Activated CD4-positive, alpha-beta T cell treated with anti-CD3 and anti-CD28 coated beads for 36 hours (primary cell): ENCODE results near the gene CSAD. TPM values are rescaled to one million over a fixed set of nuclear protein-coding genes. Genes with fewer than 3 reads are reported as not detected.
"Not testable (repeated sequence)": the region's sequence is repeated elsewhere in the genome, so short reads cannot be mapped to it uniquely, and the experiment has no call there.

Experiments used
- ATAC-seq: fragments of 200-7000 bp; cut with Tn5 transposase; one replicate; pipeline ENCODE4 v1.10.0; 2021; ENCODE audit warnings: mild to moderate bottlenecking, moderate library complexity
- CTCF ChIA-PET: fragments of 350-600 bp; sonication (Branson Sonifier 250); formaldehyde crosslinking; loops from one replicate; lab custom pipeline; 2021; ENCODE audit warnings: antibody characterized with exemption; lab: Charles Lee
- POLR2A ChIA-PET: fragments of 350-600 bp; sonication (Branson Sonifier 250); formaldehyde crosslinking; loops from one replicate; lab custom pipeline; 2021; ENCODE audit warnings: antibody characterized with exemption, inconsistent platforms; lab: Charles Lee
- DNase-seq: peaks from one replicate; pipeline ENCODE4 v3.0.0-alpha.2; 2020
- H3K27ac Mint-ChIP-seq: one replicate; pipeline ENCODE4 v1.8.0; 2021; ENCODE audit warnings: mixed read lengths
- H3K27me3 Mint-ChIP-seq: one replicate; pipeline ENCODE4 v1.8.0; 2021; ENCODE audit warnings: mixed read lengths
- H3K36me3 Mint-ChIP-seq: one replicate; pipeline ENCODE4 v1.8.0; 2021; ENCODE audit warnings: low read depth, mixed read lengths
- H3K4me1 Mint-ChIP-seq: one replicate; pipeline ENCODE4 v1.8.0; 2021; ENCODE audit warnings: mixed read lengths
- H3K4me3 Mint-ChIP-seq: one replicate; pipeline ENCODE4 v1.8.0; 2021; ENCODE audit warnings: mild to moderate bottlenecking, moderate library complexity, mixed read lengths
- H3K9me3 Mint-ChIP-seq: one replicate; pipeline ENCODE4 v1.8.0; 2021; ENCODE audit warnings: low read depth, mixed read lengths
- intact Hi-C, 2 experiments: fragments of 100-400 bp; cut with DNase I in 1 of 2; cut with micrococcal nuclease in 1 of 2; formaldehyde crosslinking; loops; one replicate each; pipeline versions ENCODE4 v1.14.2 to v1.15.1; 2022 to 2024; cut with DNase I, micrococcal nuclease
- total RNA-seq, 2 experiments: library from RNA; stranded (reverse); gene quantifications; one replicate each; pipeline ENCODE4 v1.2.3, GENCODE V29; 2021

The CSAD gene
- total RNA-seq, 2 experiments from 2014 or later = 20.0 to 23.1 TPM

DNA sequence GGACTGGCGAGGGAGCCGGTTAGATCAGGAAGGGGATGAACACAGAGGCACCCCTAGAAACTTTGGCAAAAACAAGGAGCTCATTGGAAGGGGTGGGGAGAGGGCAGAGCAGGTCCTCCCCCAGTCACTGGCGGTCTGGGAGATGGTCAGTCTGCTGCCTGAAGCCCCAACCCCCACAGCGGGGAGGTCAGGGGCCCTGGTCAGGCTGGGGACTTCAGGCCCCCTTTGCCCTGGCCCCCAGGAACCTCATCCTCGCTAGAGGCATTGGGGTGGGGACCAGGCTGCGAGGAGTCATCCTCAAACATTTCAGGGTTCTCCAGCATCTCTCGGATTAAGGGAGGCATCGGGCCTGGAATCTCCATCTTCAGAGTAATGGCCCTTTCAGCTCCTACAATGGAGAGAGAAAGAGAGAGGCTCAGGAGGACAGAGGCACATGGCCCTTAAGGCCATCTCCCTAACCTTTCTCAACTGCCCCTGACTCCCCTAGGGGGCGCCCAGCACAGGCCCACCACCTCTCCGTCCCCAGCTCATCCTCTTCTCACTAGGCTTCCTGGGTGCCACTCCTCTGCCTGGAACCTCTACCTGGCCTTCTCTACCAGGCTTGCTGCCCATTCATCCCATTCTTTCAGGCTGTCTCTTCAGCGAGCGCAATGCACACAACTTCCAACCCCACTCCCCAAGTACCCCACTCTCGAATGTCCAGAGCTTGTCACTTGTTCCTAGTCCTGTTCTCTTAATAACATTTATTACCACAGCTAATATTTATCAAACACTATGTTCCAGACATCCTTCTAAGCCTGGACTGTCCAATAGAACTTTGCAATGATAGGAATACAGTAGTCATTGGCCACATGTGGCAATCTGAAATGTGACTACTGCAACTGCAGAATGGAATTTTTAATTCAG, 31.0 kb upstream of the CSAD start:
- peak overlapping the region; percentile 10 for H3K27ac Mint-ChIP-seq
- H3K36me3 Mint-ChIP-seq = peaks cover 20% of the 10 kb centered on the region

GRCh38 chr12:53210843-53211242, 30.1 kb upstream of the CSAD start:
- Mint-ChIP-seq H3K4me1 (peaks cover 59% of the 10 kb centered on the region), H3K4me3 (no peak overlapping the region), H3K27ac (no peak overlapping the region), H3K36me3 (peaks cover 20% of the 10 kb centered on the region), H3K9me3 (no peaks in the 10 kb centered on the region), H3K27me3 (no peaks in the 10 kb centered on the region)
- intact Hi-C loops = loop anchor here in 1 of 2 experiments (10.0 kb wide), 1 partner anchor 114 kb away; the partner anchor contains the start of gene AAAS
- POLR2A ChIA-PET = interaction anchor here (0.9 kb wide), 1 partner anchor 9 kb away, joined by 6 read pairs; no protein-coding TSS in a partner anchor
- no peak for ATAC-seq
- no peak for DNase-seq
- CTCF ChIA-PET = interaction anchor here (0.7 to 4.6 kb wide), 8 partner anchors 12 to 134 kb away, joined by 3 to 37 read pairs (median 4); partner anchors contain the start of gene AAAS

More for the DNA sequence above, 31.0 kb upstream of the CSAD start:
- CTCF ChIA-PET = interaction anchor here (0.7 to 10.7 kb wide), 22 partner anchors 9 to 290 kb away, joined by 3 to 173 read pairs (median 4); partner anchors contain the start of genes AAAS, ESPL1, MYG1 and PFDN5
- intact Hi-C loops = loop anchor here in 1 of 2 experiments (10.0 kb wide), 1 partner anchor 113 kb away; the partner anchor contains the start of gene AAAS
- DNase-seq (peak; percentile 48), ATAC-seq (no peak)
- peaks cover 59% of the 10 kb centered on the region for H3K4me1 Mint-ChIP-seq
- no peaks in the 10 kb centered on the region for H3K27me3 Mint-ChIP-seq
- H3K4me3 Mint-ChIP-seq = no peak overlapping the region
- H3K9me3 Mint-ChIP-seq = no peaks in the 10 kb centered on the region
- POLR2A ChIA-PET = interaction anchor here (0.8 kb wide), 1 partner anchor 56 kb away, joined by 5 read pairs; the partner anchor contains the start of gene ESPL1

DNA sequence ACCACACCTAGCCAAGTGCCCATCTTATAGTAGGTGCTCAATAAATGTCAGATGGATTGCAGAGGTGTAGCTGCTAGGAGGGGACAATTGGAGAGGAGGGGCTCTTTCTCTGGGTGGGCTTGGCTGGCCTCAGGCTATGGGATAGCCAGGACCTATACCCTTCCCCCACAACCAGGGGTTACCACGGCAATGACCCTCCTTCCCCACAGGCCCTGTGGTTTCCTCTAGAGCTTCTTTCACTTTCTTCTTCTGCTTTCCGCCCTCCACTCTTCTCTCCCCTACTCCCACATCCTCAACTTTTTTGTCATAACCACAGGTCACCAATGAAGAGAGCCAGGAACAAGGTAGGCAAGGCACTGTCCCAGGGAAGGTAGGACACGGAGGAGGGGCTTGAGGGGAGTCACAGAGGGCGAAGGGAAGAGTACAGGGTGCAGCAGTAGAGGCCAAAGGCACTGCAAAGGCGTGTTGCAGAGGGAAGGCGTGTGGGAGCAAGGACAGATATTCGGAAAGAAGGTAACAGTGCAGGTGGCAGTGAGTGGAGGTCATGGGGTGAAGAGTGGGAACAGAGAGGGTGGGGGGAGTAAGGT, 28.2 kb upstream of the CSAD start:
- CTCF ChIA-PET = interaction anchor here (0.7 to 3.3 kb wide), 14 partner anchors 9 to 113 kb away, joined by 3 to 27 read pairs (median 4); partner anchors contain the start of genes AAAS, ESPL1 and ZNF740
- Mint-ChIP-seq H3K36me3 (peaks cover 19% of the 10 kb centered on the region), H3K27me3 (no peaks in the 10 kb centered on the region), H3K4me3 (peak overlapping the region; percentile 48), H3K4me1 (peaks cover 66% of the 10 kb centered on the region), H3K9me3 (no peaks in the 10 kb centered on the region), H3K27ac (peak overlapping the region; percentile 78)
- ATAC-seq = peak; percentile 32
- intact Hi-C loops = loop anchor here in 1 of 2 experiments (1.0 kb wide), 1 partner anchor 9 kb away; no protein-coding TSS in a partner anchor
- POLR2A ChIA-PET = interaction anchor here (0.6 to 1.4 kb wide), 4 partner anchors 11 to 1238 kb away, joined by 3 to 8 read pairs (median 4); partner anchors contain the start of genes AAAS and PFDN5
- peak; percentile 54 for DNase-seq

DNA sequence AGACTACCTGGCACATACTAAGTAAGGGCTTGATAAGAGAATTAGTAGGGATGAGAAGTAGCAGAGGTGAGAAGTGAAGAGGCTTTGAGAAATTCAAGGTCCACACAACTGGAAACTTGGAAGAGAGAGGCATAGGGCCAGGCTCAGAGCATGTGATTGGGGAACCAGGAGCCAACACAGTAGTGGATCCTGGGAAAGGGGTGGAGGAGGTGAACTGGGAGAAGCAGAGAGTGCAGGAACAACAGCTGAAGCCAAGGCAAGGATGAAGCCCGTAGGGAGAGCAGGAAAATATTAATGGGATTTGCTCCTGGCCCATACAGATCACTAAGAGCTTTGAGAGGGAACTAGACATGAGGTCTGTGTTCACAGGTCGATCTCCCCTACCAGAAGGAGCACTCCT, 27.7 kb upstream of the CSAD start:
- peaks cover 13% of the 10 kb centered on the region for H3K36me3 Mint-ChIP-seq
- no peak overlapping the region for H3K4me3 Mint-ChIP-seq
- intact Hi-C loops = loop anchor here in 1 of 2 experiments (1.0 kb wide), 1 partner anchor 10 kb away; no protein-coding TSS in a partner anchor
- H3K27ac Mint-ChIP-seq = peak overlapping the region; percentile 33
- DNase-seq = no peak
- no peak for ATAC-seq
- CTCF ChIA-PET = interaction anchor here (0.7 to 3.3 kb wide), 14 partner anchors 8 to 113 kb away, joined by 3 to 27 read pairs (median 4); partner anchors contain the start of genes AAAS and ZNF740
- no peaks in the 10 kb centered on the region for H3K27me3 Mint-ChIP-seq
- POLR2A ChIA-PET = interaction anchor here (0.6 to 1.4 kb wide), 4 partner anchors 11 to 1238 kb away, joined by 3 to 8 read pairs (median 4); partner anchors contain the start of genes AAAS and PFDN5
- peaks cover 67% of the 10 kb centered on the region for H3K4me1 Mint-ChIP-seq
- no peaks in the 10 kb centered on the region for H3K9me3 Mint-ChIP-seq

DNA sequence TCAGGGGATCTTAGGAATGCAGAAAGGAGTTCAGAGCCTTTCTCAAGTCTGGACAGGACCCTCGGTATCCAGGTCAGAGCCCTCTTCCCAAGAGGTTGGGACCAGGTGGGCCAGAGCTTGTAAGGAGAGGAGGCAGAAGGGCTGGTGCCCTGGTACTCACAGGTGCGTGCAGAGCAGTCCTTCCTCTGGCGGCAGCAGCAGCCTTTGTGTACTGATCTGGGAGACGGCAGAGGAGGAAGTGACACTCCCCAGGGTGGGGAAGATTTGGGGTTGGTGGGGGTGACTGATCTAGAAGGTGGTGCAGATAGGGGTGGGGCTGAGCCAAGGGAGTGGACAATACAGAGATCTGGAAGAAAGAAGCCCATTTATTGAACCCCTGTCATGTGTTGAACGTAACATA, 26.3 kb upstream of the CSAD start, which contains the start of gene ITGB7:
ITGB7 (minus strand) TSS at position 210 of the 400 bp plus-strand sequence. CDS start 6,808 bp downstream, outside the sequence.
- peak; percentile 65 for ATAC-seq
- peak within 1 kb of the TSS; percentile 77 for H3K4me3 Mint-ChIP-seq
- ChIA-PET CTCF (interaction anchor here (1.0 to 3.3 kb wide), 4 partner anchors 9 to 115 kb away, joined by 5 to 27 read pairs (median 10); partner anchors contain the start of gene AAAS), POLR2A (interaction anchor here (0.6 kb wide), 1 partner anchor 825 kb away, joined by 3 read pairs; no protein-coding TSS in a partner anchor)
- peak; percentile 77 for DNase-seq
- H3K9me3 Mint-ChIP-seq = peaks cover 3% of the 10 kb centered on the region
- H3K27ac Mint-ChIP-seq = peak within 1 kb of the TSS; percentile 87
- H3K4me1 Mint-ChIP-seq = peaks cover 68% of the 10 kb centered on the region
- peaks cover 11% of the 10 kb centered on the region for H3K36me3 Mint-ChIP-seq
- intact Hi-C loops = loop anchor here (2.0 kb wide), 2 partner anchors 48 to 88 kb away; partner anchors contain the start of gene PFDN5 (in 1 of the 2)
- H3K27me3 Mint-ChIP-seq = no peaks in the 10 kb centered on the region

DNA sequence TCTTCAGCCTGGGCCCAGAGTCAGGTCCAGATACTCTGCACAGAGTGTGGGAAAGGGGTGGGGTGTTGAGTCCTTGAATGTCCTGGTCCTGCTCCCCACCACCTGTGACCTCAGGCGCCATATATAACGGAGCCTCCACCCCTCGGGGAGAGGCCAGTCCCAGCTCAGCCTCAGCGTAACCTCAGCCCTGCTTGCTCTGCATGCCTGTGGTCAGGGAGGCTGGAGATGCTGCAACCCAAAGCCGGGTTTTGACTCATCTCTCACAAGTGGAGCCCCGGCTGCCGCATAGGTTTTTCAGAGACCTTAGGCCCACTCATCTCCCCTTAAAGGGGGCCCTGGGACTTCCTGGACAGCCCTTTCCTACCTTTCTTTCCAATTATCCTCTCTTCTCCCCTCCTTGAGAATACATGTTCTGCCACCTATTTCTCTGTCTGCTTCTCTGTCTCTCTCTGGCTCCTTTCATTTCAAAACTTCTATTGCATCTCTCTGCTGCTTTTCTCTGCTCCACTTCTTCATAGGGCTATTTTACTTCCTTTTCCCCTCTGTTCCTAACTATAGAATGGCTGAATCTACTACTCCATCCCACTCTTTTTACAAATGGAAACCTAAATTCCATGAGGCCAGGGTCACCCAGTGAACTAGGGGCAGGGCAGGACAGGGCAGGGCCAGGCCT, 25.2 kb upstream of the CSAD start:
- Mint-ChIP-seq H3K27me3 (no peaks in the 10 kb centered on the region), H3K9me3 (peaks cover 3% of the 10 kb centered on the region), H3K4me1 (peaks cover 74% of the 10 kb centered on the region), H3K36me3 (peaks cover 12% of the 10 kb centered on the region), H3K27ac (peak overlapping the region; percentile 87), H3K4me3 (peak overlapping the region; percentile 77)
- ChIA-PET CTCF (interaction anchor here (0.6 to 3.3 kb wide), 6 partner anchors 8 to 620 kb away, joined by 3 to 27 read pairs (median 4); partner anchors contain the start of genes AAAS and ESPL1), POLR2A (interaction anchor here (1.3 kb wide), 1 partner anchor 62 kb away, joined by 5 read pairs; the partner anchor contains the start of gene ESPL1)
- peak; percentile 89 for DNase-seq
- ATAC-seq = peak; percentile 78
- intact Hi-C loops = loop anchor here (1.0 to 2.0 kb wide), 3 partner anchors 26 to 89 kb away; partner anchors contain the start of genes CSAD (in 1 of the 2), PFDN5 (in 1 of the 2) and ZNF740 (in 1 of the 2)

- Mint-ChIP-seq H3K36me3 (peaks cover 20% of the 10 kb centered on the region), H3K27me3 (no peaks in the 10 kb centered on the region), H3K4me3 (no peak overlapping the region), H3K9me3 (peaks cover 3% of the 10 kb centered on the region), H3K27ac (peak overlapping the region; percentile 48), H3K4me1 (peaks cover 82% of the 10 kb centered on the region)
- intact Hi-C loops = no loop called here
- ChIA-PET POLR2A (interaction anchor here (0.6 kb wide), 1 partner anchor 240 kb away, joined by 7 read pairs; no protein-coding TSS in a partner anchor), CTCF (interaction anchor here (0.6 to 1.7 kb wide), 3 partner anchors 64 to 274 kb away, joined by 3 to 6 read pairs (median 3); partner anchors contain the start of gene AAAS)
- DNase-seq (no peak), ATAC-seq (no peak)
Observed at GRCh38 chr12:53204351-53204750, 23.6 kb upstream of the CSAD start.

DNA sequence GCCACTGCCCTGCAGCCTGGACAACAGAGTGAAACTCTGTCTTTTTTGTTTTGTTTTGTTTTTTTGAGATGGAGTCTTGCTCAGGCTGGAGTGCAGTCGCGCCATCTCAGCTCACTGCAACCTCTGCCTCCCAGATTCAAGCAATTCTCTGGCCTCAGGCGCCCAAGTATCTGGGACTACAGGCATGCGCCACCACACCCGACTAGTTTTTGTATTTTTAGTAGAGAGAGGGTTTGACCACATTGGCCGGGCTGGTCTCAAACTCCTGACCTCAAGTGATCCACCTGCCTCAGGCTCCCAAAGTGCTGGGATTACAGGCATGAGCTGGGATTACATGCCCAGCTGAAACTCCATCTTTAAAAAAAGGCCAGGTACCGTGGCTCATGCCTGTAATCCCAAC, 21.6 kb upstream of the CSAD start:
- Mint-ChIP-seq H3K36me3 (peaks cover 20% of the 10 kb centered on the region), H3K4me1 (peaks cover 81% of the 10 kb centered on the region)
- H3K27me3 Mint-ChIP-seq, H3K9me3 Mint-ChIP-seq, intact Hi-C loops, ATAC-seq, H3K27ac Mint-ChIP-seq, DNase-seq, POLR2A ChIA-PET, H3K4me3 Mint-ChIP-seq: not testable (repeated sequence)
- CTCF ChIA-PET = interaction anchor here (0.6 to 1.9 kb wide), 10 partner anchors 10 to 119 kb away, joined by 3 to 9 read pairs (median 4); partner anchors contain the start of genes AAAS, CSAD, ESPL1 and ZNF740

GRCh38 chr12:53201639-53202038, 20.9 kb upstream of the CSAD start:
- ATAC-seq (no peak), DNase-seq (no peak)
- intact Hi-C loops = loop anchor here in 1 of 2 experiments (2.0 kb wide), 1 partner anchor 21 kb away; the partner anchor contains the start of genes CSAD and ZNF740
- Mint-ChIP-seq H3K4me3 (no peak overlapping the region), H3K27me3 (no peaks in the 10 kb centered on the region), H3K36me3 (peaks cover 26% of the 10 kb centered on the region), H3K9me3 (peaks cover 3% of the 10 kb centered on the region), H3K4me1 (peaks cover 81% of the 10 kb centered on the region), H3K27ac (peak overlapping the region; percentile 35)
- ChIA-PET POLR2A (no interaction called here), CTCF (interaction anchor here (0.6 to 1.9 kb wide), 10 partner anchors 11 to 120 kb away, joined by 3 to 11 read pairs (median 5); partner anchors contain the start of genes AAAS, CSAD and ESPL1)
